ENCODE data around the gene CTAGE1.
"Not testable (repeated sequence)": the region's sequence is repeated elsewhere in the genome, so short reads cannot be mapped to it uniquely, and the experiment has no call there.

The CTAGE1 gene, protein sequence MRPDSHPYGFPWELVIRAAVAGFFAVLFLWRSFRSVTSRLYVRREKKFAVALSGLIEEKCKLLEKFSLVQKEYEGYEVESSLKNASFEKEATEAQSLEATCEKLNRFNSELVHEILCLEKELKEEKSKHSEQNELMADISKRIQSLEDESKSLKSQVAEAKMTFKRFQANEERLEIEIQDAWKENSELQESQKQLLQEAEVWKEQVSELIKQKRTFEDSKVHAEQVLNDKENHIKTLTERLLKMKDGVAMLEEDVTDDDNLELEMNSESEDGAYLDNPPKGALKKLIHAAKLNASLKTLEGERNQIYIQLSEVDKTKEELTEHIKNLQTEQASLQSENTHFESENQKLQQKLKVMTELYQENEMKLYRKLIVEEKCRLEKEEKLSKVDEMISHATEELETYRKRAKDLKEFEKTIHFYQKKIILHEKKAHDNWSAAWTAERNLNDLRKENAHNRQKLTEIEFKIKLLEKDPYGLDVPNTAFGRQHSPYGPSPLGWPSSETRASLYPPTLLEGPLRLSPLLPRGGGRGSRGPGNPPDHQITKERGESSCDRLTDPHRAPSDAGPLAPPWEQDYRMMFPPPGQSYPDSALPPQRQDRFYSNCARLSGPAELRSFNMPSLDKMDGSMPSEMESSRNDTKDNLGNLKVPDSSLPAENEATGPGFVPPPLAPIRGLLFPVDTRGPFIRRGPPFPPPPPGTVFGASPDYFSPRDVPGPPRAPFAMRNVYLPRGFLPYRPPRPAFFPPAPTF

GRCh38 chr18:22417496-22418188, at the start of gene CTAGE1:
TSS of gene CTAGE1 (minus strand) at chr18:22417915. CDS start at chr18:22417811, 104 bp downstream.
- no peak for DNase-seq

DNA sequence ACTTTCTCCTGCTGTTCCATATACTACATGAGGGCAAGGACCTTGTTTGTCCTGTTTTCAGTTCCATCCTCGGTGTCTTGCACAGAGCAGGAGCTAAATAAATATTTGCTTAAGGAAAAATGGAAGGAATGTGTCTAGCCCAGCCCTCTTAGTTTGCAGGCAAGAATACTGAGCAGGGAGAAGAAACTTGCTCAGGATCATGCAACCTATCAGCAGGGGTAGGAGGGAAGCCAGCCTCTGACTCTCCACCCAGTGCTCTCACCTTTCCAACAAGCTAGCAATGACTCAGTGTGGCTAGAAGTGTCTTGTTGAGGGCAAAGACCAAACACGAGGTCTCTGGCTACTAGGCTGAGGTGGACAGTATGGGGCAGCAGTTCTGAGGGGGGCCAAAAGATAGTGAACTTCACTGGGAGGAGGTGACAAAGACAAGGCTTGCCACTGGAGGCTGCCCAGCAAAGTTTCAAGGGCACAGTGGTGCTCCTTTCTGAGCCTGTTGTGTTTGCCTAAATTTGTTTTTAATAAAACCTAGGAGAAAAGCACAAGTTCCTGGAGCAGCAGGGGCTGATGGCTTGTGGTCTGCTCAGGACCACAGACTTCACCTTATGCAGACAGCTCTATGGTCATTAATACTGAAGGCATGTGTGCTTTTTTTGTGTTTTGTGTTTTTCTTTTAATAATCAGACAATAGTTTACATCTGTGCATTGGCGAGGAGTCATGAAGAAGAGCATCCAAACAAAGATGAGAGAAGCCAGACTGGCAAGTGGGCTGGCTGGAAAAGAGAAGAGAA, 49.1 kb upstream of the CTAGE1 start:
- DNase-seq = no peak

- peak; percentile 15 to 38 for DNase-seq
Measured at GRCh38 chr18:22465859-22466457, 48.2 kb upstream of the CTAGE1 start.

- DNase-seq = no peak
Measured at GRCh38 chr18:22463076-22463475, 45.4 kb upstream of the CTAGE1 start.

DNA sequence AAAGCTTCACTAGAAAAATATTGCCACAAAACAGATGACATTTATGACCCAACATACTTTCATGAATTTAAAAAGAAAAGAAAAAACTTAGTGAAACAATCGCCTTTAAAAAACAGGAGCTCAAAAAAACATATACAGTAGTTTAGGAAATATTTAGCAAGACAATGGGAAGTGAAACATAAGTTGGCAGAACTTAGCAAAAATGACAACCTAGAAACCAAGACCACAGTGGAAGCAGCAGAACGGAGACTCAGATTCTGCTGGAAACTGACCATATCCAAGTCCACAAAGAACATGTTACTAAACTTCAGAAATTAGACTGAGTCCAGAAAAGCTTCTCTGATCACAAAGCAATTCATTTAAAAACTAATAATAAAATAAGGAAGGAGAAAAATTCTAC, 41.8 kb upstream of the CTAGE1 start:
- no peak for DNase-seq

DNA sequence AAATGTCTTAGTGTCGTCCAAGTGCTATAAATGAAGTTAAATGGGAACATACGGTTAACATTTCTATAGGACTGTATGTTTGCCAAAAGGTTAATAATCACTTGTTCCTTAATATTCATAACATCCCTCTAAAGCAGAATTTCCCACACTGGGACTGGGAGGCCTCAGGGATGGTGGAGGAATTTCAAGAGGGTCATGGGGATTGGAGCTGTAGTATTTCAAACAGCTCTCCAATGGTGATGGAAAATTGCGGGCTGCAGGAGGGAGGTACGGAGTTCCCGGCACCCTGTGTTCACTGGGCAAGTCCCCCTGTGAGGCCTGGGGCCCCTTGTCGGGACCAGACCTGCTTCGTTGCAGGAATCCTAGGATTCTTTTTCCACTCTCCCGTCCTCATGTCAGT, 39.8 kb upstream of the CTAGE1 start:
- DNase-seq = no peak

DNA sequence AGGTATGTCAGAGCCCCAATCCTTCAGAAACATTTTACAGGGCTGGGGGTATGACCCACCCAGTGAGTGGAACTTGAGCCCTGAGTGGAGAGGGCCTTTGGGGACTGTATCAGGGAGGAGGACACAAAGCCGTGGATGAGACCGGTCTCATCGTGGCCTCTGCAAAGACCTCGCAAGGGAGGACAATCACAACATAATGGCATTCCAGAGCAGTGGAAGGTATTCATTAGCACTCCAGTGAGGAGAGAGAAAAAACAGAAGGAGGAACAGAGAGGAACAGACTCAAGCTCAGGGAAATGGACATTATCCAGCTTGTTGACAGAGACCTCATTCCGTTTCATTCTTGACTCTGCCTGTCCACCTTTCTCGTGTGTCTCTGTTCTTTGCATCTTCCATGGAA, 38.8 kb upstream of the CTAGE1 start:
- DNase-seq = no peak

DNA sequence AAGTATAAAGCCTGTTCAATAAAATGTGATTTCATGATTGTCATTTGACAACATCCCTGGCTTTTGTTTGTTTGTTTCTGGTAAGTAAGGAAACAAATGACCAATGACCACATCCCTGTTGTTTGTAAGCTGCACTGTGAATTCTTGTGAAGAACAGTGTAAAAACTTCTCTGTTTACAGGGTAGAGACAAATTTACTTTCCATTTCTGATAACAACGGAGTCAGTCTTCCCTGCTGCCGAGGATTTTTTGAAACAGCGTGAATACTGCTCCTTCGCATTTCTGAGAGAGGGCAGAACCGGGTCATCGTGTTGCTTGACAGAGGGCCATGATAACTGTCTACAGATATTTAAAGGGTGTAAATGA, 38.4 kb upstream of the CTAGE1 start:
- no peak for DNase-seq

GRCh38 chr18:22455425-22456115, 37.9 kb upstream of the CTAGE1 start:
- DNase-seq = no peak

DNA sequence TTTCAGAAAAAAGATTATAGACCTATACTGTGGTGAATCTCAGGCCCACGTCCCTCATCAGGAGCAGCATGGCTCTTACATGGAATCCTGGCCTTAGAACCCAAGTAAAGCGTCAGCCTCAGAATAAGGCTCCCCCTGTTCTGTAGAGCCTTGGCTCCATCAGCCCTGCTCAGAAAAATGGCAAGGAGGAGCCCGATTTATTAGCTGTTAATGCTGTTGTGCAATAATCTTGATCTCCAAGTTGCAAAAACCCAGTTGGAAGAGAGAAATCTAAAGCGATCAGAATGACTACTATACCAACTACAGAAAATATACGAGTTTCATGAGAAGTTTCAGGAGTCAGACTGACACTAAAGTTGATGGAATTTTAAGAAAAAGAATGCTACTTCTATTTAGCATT, 35.6 kb upstream of the CTAGE1 start:
- DNase-seq = no peak

- no peak for DNase-seq
Measured at GRCh38 chr18:22452226-22452668, 34.5 kb upstream of the CTAGE1 start.

GRCh38 chr18:22451796-22452195, 34.1 kb upstream of the CTAGE1 start:
- DNase-seq = no peak

DNA sequence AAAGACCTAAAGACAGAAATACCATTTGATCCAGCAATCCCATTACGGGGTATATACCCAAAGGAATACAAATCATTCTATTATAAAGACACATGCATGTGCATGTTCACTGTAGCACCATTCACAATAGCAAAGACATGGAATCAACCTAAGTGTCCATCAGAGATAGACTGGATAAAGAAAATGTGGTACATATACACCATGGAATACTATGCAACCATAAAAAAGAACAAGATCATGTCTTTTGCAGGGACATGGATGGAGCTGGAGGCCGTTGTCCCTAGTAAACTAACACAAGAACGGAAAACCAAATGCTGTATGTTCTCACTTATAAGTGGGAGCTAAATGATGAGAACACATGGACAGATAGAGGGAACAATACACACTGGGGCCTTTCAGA, 33.1 kb upstream of the CTAGE1 start:
- not testable (repeated sequence) for DNase-seq

DNA sequence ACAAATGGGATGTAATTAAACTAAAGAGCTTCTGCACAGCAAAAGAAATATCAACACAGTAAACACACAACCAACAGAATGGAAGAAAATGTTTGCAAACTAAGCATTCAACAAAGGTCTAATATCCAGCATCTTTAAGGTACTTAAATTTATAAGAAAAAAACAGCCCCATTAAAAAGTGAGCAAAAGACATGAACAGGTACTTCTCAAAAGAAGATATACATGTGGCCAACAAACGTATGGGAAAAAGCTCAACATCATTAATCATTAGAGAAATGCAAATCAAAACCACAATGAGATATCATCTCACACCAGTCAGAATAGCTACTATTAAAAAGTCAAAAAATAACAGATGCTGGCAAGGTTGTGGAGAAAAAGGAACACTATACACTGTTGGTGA, 32.6 kb upstream of the CTAGE1 start:
- not testable (repeated sequence) for DNase-seq

- not testable (repeated sequence) for DNase-seq
Measured at GRCh38 chr18:22449753-22450152, 32.0 kb upstream of the CTAGE1 start.

GRCh38 chr18:22448238-22448637, 30.5 kb upstream of the CTAGE1 start:
- DNase-seq = no peak

DNA sequence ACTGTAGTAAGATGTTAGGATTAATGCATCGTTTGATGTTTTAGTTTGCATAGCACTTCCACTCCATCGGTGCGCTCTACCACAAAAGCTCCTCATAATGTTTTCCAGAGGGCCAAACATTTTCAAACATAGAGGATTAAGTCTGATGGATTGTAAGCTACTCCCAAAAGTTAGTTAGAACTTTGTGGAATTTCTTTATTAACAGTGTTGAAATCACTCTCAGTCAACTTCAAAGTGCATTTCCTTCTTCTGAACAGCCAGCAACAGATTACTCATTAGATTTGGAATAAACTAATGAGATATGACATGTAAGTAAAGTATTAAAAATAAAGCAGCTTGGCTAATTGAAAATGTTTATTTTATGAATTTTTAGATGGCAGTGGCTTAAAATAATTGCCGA, 30.1 kb upstream of the CTAGE1 start:
- no peak for DNase-seq

DNA sequence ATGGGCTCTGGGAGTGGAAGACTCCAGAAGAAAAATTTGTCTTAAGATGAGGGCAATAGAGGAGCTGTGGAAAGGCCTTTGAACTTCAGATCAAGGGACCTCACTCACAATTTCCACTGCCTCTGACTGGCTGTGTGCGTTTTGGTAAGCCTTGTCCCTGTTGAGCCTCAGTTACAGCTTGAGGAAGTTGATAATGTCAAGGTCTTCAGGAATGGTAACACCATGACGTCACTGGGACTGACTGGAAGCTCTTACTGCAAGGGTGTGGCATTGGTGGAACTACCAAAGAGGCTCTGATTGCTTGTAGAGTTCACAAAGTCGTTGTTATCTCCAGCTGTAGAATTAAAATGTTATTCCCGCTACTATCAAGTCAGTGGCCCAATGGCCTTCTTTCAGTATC, 29.2 kb upstream of the CTAGE1 start:
- DNase-seq = no peak

DNA sequence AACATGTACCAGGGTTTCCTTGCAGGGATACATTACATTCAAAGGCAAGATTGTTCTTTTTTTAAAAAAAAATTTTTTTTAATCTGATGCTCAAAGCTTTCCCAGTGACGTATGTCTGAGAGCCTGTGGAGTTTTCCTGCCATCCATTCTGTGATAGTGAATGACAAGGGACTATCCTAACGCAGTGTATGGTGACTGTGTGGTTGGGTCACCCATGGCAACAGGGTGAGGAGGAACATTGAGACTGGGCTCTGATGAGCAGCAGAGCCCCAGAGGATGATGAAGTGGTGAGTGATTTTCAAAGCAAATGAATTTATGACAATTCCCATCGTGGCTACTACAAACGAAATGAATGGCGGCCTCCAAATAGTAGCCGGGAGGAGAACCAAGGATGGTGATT, 28.6 kb upstream of the CTAGE1 start:
- no peak for DNase-seq

DNA sequence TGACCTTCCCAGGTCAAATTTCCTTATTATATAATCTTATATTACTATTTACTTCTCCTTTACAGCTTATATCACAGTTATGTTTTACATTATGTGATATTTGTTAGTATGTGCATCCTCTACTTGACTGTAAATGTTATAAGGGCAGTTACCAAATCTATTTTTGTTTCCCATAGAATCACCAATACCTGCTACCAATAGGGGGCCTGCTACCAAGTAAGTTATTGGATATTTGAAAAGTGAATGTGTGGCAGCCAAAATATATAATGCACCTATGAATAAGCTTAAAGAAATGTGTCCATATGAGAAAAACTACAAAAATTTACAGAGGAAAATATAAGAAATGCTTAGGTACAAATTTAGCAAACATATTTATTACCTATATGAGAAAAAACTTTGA, 23.9 kb upstream of the CTAGE1 start:
- DNase-seq = no peak

- no peak for DNase-seq
Measured at GRCh38 chr18:22439447-22439846, 21.7 kb upstream of the CTAGE1 start.

GRCh38 chr18:22436136-22436535, 18.4 kb upstream of the CTAGE1 start:
- DNase-seq = no peak

All from CD4-positive, alpha-beta T cell treated with Interleukin-1 beta for 1 hour (primary cell).